Naive thymus-derived CD8-positive, alpha-beta T cell (primary cell): Measurements from ENCODE around the gene APBA2. TPM values are rescaled to one million over a fixed set of nuclear protein-coding genes. Genes with fewer than 3 reads are reported as not detected.

Source experiments
- ATAC-seq, 2 donors: fragments of 150-1000 bp; cut with Tn5 transposase in 1 of 2; sonication (Bioruptor Pico), chemical (Tn5 transposase) in 1 of 2; 1 replicate in 1 of 2; 2 replicates in 1 of 2; pipeline ENCODE4 v1.10.0; 2021; ENCODE audit warnings: mild to moderate bottlenecking in 2 of 2, moderate library complexity in 2 of 2
- POLR2A ChIA-PET: fragments of 350-600 bp; sonication (Branson Sonifier 250); formaldehyde crosslinking; loops from one replicate; lab custom pipeline; 2021; ENCODE audit warnings: antibody characterized with exemption; lab: Charles Lee
- DNase-seq, 10 donors: peaks; one replicate each; pipeline versions ENCODE4 v3.0.0 to v3.0.0-alpha.2; 2020 to 2022
- H3K27ac Mint-ChIP-seq, 10 donors: one replicate each; pipeline ENCODE4 v1.8.0; 2020 to 2022; ENCODE audit warnings: mild to moderate bottlenecking in 10 of 10, mixed read lengths in 10 of 10, moderate library complexity in 4 of 10, inconsistent platforms in 1 of 10
- H3K27me3 Mint-ChIP-seq, 5 donors: one replicate each; pipeline ENCODE4 v1.8.0; 2021 to 2022; ENCODE audit warnings: mixed read lengths in 5 of 5
- H3K36me3 Mint-ChIP-seq, 3 donors: one replicate each; pipeline ENCODE4 v1.8.0; 2020 to 2022; ENCODE audit warnings: mixed read lengths in 3 of 3, mild to moderate bottlenecking in 2 of 3, inconsistent platforms in 1 of 3
- H3K4me1 Mint-ChIP-seq, 4 donors: one replicate each; pipeline ENCODE4 v1.8.0; 2021 to 2022; ENCODE audit warnings: mixed read lengths in 4 of 4
- H3K4me3 Mint-ChIP-seq, 10 donors: one replicate each; pipeline ENCODE4 v1.8.0; 2020 to 2022; ENCODE audit warnings: mild to moderate bottlenecking in 10 of 10, mixed read lengths in 10 of 10, moderate library complexity in 6 of 10, inconsistent platforms in 1 of 10
- H3K9me3 Mint-ChIP-seq, 9 donors: one replicate each; pipeline ENCODE4 v1.8.0; 2020 to 2022; ENCODE audit warnings: mixed read lengths in 9 of 9, mild to moderate bottlenecking in 3 of 9, inconsistent platforms in 1 of 9, moderate library complexity in 1 of 9
- polyA plus RNA-seq, 3 donors: library from polyadenylated mRNA; unstranded; fragments of 300-500 nt; fragmentation: Illumina TruSeq; gene quantifications; one replicate each; pipeline ENCODE4 v1.2.3, GENCODE V29; 2021
- total RNA-seq, 8 experiments: library from RNA in 2 of 8; stranded (reverse) in 2 of 8; gene quantifications; one replicate each; pipeline ENCODE4 v1.2.3 and lab custom pipeline; 2021 to 2026

Gene APBA2
- total and polyA plus RNA-seq, 5 experiments from 2014 or later, result 75.5 to 216 (median 164) TPM

- Mint-ChIP-seq H3K4me3 (no peak overlapping the region), H3K4me1 (peaks cover 10 to 29% (median 15%) of the 10 kb centered on the region in 4 donors), H3K36me3 (no peaks in the 10 kb centered on the region), H3K27ac (no peak overlapping the region), H3K27me3 (peaks cover 16 to 75% (median 32%) of the 10 kb centered on the region in 5 donors), H3K9me3 (no peaks in the 10 kb centered on the region)
- POLR2A ChIA-PET, result no interaction called here
- no peak for ATAC-seq
- DNase-seq, result peak in 1 of 10 donors; percentile 45
Observed at GRCh38 chr15:29135702-29136646, 250.2 kb downstream of the APBA2 start.

GRCh38 chr15:29138260-29138659, 252.5 kb downstream of the APBA2 start:
- peak overlapping the region in 1 of 10 donors; percentile 74 for H3K27ac Mint-ChIP-seq
- no peaks in the 10 kb centered on the region for H3K36me3 Mint-ChIP-seq
- DNase-seq, result peak in 1 of 10 donors; percentile 35
- H3K4me1 Mint-ChIP-seq, result peaks cover 10 to 16% (median 11%) of the 10 kb centered on the region in 4 donors
- H3K27me3 Mint-ChIP-seq, result peaks cover 24 to 80% (median 43%) of the 10 kb centered on the region in 5 donors
- no peak for ATAC-seq
- peak overlapping the region in 1 of 10 donors; percentile 29 for H3K4me3 Mint-ChIP-seq
- no peaks in the 10 kb centered on the region for H3K9me3 Mint-ChIP-seq
- POLR2A ChIA-PET, result no interaction called here

- peaks cover 10 to 16% (median 11%) of the 10 kb centered on the region in 4 donors for H3K4me1 Mint-ChIP-seq
- no peak overlapping the region for H3K27ac Mint-ChIP-seq
- H3K36me3 Mint-ChIP-seq, result no peaks in the 10 kb centered on the region
- ATAC-seq, result no peak
- no peak overlapping the region for H3K4me3 Mint-ChIP-seq
- peaks cover 27 to 81% (median 47%) of the 10 kb centered on the region in 5 donors for H3K27me3 Mint-ChIP-seq
- H3K9me3 Mint-ChIP-seq, result no peaks in the 10 kb centered on the region
- no peak for DNase-seq
- POLR2A ChIA-PET, result no interaction called here
Observed at GRCh38 chr15:29139072-29139471, 253.3 kb downstream of the APBA2 start.

GRCh38 chr15:29139540-29140459, 254.0 kb downstream of the APBA2 start:
- ATAC-seq, result peak; percentile 87 to 95
- POLR2A ChIA-PET, result interaction anchor here (0.5 to 0.7 kb wide), 2 partner anchors 17 to 571 kb away, joined by 3 read pairs; no protein-coding TSS in a partner anchor
- Mint-ChIP-seq H3K27ac (peak overlapping the region in 2 of 10 donors; percentile 8 to 18), H3K4me1 (peaks cover 10 to 16% (median 11%) of the 10 kb centered on the region in 4 donors), H3K36me3 (no peaks in the 10 kb centered on the region), H3K27me3 (peaks cover 27 to 80% (median 51%) of the 10 kb centered on the region in 5 donors), H3K4me3 (peak overlapping the region in 7 of 10 donors; percentile 7 to 79 (median 52)), H3K9me3 (no peaks in the 10 kb centered on the region)
- DNase-seq, result peak; percentile 27 to 72 (median 60)

GRCh38 chr15:29140475-29141307, 254.9 kb downstream of the APBA2 start:
- POLR2A ChIA-PET, result interaction anchor here (0.5 to 1.0 kb wide), 3 partner anchors 17 to 570 kb away, joined by 3 to 4 read pairs (median 3); no protein-coding TSS in a partner anchor
- Mint-ChIP-seq H3K9me3 (no peaks in the 10 kb centered on the region), H3K27ac (no peak overlapping the region), H3K4me1 (peaks cover 10 to 16% (median 11%) of the 10 kb centered on the region in 4 donors), H3K27me3 (peaks cover 27 to 72% (median 51%) of the 10 kb centered on the region in 5 donors), H3K36me3 (no peaks in the 10 kb centered on the region), H3K4me3 (peak overlapping the region in 2 of 10 donors; percentile 39 to 44)
- DNase-seq (peak in 1 of 10 donors; percentile 43), ATAC-seq (no peak)

GRCh38 chr15:29141308-29142128, 255.7 kb downstream of the APBA2 start:
- H3K36me3 Mint-ChIP-seq, result no peaks in the 10 kb centered on the region
- H3K27ac Mint-ChIP-seq, result peak overlapping the region in 1 of 10 donors; percentile 7
- H3K9me3 Mint-ChIP-seq, result no peaks in the 10 kb centered on the region
- POLR2A ChIA-PET, result interaction anchor here (1.0 kb wide), 1 partner anchor 130 kb away, joined by 4 read pairs; no protein-coding TSS in a partner anchor
- H3K27me3 Mint-ChIP-seq, result peaks cover 30 to 72% (median 51%) of the 10 kb centered on the region in 5 donors
- no peak for ATAC-seq
- no peak overlapping the region for H3K4me3 Mint-ChIP-seq
- peaks cover 10 to 16% (median 11%) of the 10 kb centered on the region in 4 donors for H3K4me1 Mint-ChIP-seq
- peak in 1 of 10 donors; percentile 6 for DNase-seq

- Mint-ChIP-seq H3K27ac (peak overlapping the region in 1 of 10 donors; percentile 18), H3K27me3 (peaks cover 28 to 67% (median 51%) of the 10 kb centered on the region in 5 donors), H3K9me3 (no peaks in the 10 kb centered on the region), H3K4me3 (no peak overlapping the region), H3K4me1 (peaks cover 10 to 16% (median 11%) of the 10 kb centered on the region in 4 donors), H3K36me3 (no peaks in the 10 kb centered on the region)
- ATAC-seq (no peak), DNase-seq (no peak)
- POLR2A ChIA-PET, result no interaction called here
Observed at GRCh38 chr15:29142129-29142747, 256.5 kb downstream of the APBA2 start.

- H3K4me3 Mint-ChIP-seq, result no peak overlapping the region
- peak overlapping the region in 1 of 10 donors; percentile 79 for H3K27ac Mint-ChIP-seq
- DNase-seq (no peak), ATAC-seq (no peak)
- peaks cover 28 to 62% (median 49%) of the 10 kb centered on the region in 5 donors for H3K27me3 Mint-ChIP-seq
- no peaks in the 10 kb centered on the region for H3K36me3 Mint-ChIP-seq
- H3K9me3 Mint-ChIP-seq, result no peaks in the 10 kb centered on the region
- POLR2A ChIA-PET, result no interaction called here
- peaks cover 10 to 16% (median 11%) of the 10 kb centered on the region in 4 donors for H3K4me1 Mint-ChIP-seq
Observed at GRCh38 chr15:29143293-29143692, 257.5 kb downstream of the APBA2 start.

- no peaks in the 10 kb centered on the region for H3K9me3 Mint-ChIP-seq
- ATAC-seq (no peak), DNase-seq (no peak)
- POLR2A ChIA-PET, result no interaction called here
- no peaks in the 10 kb centered on the region for H3K36me3 Mint-ChIP-seq
- peak overlapping the region in 2 of 10 donors; percentile 16 to 37 for H3K27ac Mint-ChIP-seq
- peaks cover 6 to 10% (median 8%) of the 10 kb centered on the region in 4 donors for H3K4me1 Mint-ChIP-seq
- no peak overlapping the region for H3K4me3 Mint-ChIP-seq
- peaks cover 23 to 54% (median 41%) of the 10 kb centered on the region in 5 donors for H3K27me3 Mint-ChIP-seq
Observed at GRCh38 chr15:29143909-29144635, 258.3 kb downstream of the APBA2 start.

GRCh38 chr15:29149738-29150075, 263.9 kb downstream of the APBA2 start:
- Mint-ChIP-seq H3K27me3 (peaks cover 0 to 4% (median 3%) of the 10 kb centered on the region in 5 donors), H3K4me1 (no peaks in the 10 kb centered on the region), H3K27ac (no peak overlapping the region), H3K4me3 (no peak overlapping the region), H3K9me3 (peaks cover 0 to 10% (median 0%) of the 10 kb centered on the region in 9 donors), H3K36me3 (no peaks in the 10 kb centered on the region)
- ATAC-seq, result no peak
- DNase-seq, result no peak
- POLR2A ChIA-PET, result no interaction called here
